NB4 (cell line): ENCODE data around the gene POLR2E.

Experiments
- CTCF ChIP-seq: IDR thresholded peaks from one replicate; pipeline ENCODE4 v1.5.1; 2012; ENCODE audit warnings: low read depth, low read length
- MYC ChIP-seq: IDR thresholded peaks from 2 replicates; pipeline ENCODE4 v1.6.1; 2011; ENCODE audit warnings: low read depth, low read length
- POLR2A ChIP-seq: IDR thresholded peaks from 2 replicates; pipeline ENCODE4 v1.6.1; 2011; ENCODE audit warnings: mild to moderate bottlenecking; ENCODE audit not compliant: insufficient read length; ENCODE audit errors: extremely low read depth

DNA sequence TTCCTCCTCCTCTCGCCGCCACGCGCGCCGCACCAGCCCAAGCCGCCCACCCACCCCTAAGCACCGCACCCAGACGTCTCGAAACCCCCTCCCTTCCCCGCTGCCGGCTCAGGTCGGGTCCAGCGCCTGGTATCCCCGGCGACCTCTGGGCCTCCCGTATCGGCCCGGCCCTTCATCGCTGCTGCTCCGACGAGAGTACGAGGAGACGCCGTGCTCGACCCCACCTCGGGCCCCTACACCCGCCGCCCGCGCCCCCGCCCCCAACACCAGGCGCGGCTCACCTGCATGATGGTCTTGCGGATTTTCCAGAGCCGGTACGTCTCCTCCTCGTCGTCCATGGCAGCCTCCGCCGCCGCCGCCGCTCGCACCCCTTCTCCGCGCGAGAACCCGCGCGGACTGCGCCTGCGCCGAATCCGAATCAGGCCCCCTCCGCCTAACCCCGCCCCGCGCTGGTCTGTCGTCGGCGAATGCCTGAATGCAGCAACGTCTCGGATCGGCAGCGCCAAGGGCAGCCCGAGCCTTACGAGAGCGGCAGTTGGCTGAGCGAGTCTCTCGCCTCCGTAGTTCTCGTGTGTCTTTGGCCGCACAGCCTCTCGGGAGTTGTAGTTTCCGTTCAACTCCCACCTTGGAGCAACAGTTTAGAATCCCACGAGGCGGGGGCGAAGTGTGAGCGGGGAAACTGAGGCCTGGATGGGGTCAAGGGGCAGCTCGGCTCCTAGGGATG is at the start of gene POLR2E:
- TF ChIP-seq CTCF: no peak
- peak; percentile 49 for TF ChIP-seq POLR2A
- TF ChIP-seq MYC: no peak
